ENCODE data around the gene MAGEA8. TPM values are rescaled to one million over a fixed set of nuclear protein-coding genes. Genes with fewer than 3 reads are reported as not detected.
"Not testable (repeated sequence)": the region's sequence is repeated elsewhere in the genome, so short reads cannot be mapped to it uniquely, and the experiment has no call there.

The MAGEA8 gene
- not detected in 2 replicates for total RNA-seq

DNA sequence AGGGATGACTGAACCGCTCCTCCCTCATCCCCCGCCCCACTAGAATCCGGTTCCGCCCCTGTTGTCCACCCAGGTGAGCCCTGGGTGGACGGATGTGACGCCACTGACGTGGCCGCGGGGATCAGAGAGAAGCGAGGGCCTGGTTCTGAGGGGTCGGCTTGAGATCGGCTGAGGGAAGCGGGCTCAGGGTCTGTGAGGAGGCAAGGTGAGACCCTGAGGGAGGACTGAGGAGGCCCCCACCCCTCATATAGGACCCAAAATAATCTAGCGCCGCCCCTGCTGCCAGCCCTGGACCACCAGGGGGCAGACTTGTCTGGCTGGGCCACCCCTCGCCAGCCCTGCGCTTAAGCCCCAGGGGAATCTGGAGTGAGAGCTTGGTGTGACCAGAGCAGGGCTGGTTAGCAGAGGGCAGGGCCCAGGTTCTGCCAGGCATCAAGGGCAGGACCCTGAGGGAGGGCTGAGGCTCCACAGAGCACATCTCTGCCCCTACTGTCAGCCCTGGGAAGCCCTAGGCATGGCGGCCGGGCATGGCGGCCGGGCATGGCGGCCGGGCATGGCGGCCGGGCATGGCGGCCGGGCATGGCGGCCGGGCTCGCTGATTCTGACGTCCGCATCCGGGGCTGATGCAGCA lies at the start of gene MAGEA8:
MAGEA8 (plus strand) TSS at position 103 of the 631 bp plus-strand sequence. CDS start 3,090 bp downstream, outside the sequence.
- no peak for DNase-seq (ENCODE audit: low read depth in 2 of 2)

GRCh38 chrX:149831473-149831872 lies 49.5 kb upstream of the MAGEA8 start:
- no peak for DNase-seq (ENCODE audit: low read depth in 2 of 2)

GRCh38 chrX:149836728-149837127 lies 44.3 kb upstream of the MAGEA8 start:
- not testable (repeated sequence) for DNase-seq (ENCODE audit: low read depth in 2 of 2)

DNA sequence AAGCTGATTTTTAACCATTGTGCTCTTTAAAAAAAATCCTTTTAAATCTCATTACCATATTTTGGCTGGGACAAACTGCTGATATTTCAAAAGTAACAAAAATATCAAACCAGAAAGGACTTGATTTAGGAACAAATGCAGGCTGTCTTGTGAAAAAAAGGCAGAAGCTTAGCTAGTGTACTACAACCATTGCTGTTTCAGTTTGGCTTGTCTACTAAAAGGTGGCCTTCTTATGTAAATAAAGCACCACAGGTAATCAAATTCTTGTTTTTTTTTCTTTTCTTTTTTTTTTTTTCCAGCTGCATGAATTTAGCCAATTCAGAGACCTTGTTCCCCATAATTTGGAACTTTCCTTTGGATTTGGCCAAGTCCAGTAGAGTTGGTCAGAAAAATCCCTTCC lies 43.8 kb upstream of the MAGEA8 start:
- no peak for DNase-seq (ENCODE audit: low read depth in 2 of 2)

DNA sequence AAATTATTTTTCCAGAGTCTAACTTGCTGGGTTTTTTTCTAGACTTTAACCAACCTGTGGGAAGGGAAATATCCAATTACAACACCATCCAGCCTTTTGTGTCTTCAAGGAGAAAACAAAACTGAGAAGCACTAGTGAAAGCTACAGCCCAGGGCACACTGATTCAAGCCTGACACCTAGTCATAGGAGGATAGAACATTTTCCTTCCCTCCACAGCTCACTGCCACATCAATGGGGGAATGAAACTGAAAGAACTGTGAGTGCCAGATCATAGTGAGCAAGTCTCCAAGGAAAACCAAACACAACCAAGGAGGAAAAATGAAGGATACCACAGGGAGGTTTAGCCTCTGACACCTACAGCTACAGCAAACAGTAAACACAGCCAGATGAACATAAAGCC lies 43.3 kb upstream of the MAGEA8 start:
- DNase-seq (ENCODE audit: low read depth in 2 of 2) = no peak

DNA sequence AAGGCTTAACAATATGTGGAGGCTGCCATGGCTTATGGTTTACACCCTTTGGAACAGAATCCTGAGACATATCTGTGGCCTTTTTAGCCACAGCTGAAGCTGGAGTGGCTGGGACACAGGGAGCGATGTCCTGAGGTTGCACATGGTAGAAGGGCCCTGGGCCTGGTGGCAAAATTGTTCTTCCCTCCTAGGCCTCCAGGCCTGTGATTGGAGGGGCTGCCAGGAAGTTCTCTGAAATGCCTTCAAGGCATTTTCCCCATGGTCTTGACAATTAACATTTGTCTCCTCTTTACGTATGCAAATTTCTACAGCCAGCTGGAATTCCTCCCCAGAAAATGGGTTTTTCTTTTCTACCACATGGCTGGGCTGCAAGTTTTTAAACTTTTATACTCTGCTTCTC lies 39.1 kb upstream of the MAGEA8 start:
- DNase-seq (ENCODE audit: low read depth in 2 of 2) = no peak

DNA sequence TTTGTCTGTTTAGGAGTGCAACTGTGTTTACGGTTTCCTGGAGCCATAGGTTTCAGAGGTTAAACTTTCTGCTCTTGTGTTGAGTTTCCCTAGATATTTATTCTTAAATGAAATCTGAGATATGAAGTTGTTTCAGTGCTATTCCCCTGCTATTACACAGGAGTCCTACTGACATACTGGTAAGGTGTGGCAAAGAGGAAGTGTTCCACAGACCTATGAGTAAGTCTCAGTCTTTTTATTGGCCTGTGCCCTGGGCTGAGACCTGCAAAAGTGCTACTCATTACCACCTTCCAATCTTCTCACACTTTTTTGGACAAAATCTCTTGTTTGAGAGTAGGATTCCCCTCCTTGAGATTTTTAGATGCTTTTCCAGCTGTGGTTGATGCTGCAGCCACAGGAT lies 35.6 kb upstream of the MAGEA8 start:
- DNase-seq (ENCODE audit: low read depth in 2 of 2) = no peak

- no peak for DNase-seq (ENCODE audit: low read depth in 2 of 2)
These were observed 34.2 kb upstream of the MAGEA8 start for GRCh38 chrX:149846789-149847188.

DNA sequence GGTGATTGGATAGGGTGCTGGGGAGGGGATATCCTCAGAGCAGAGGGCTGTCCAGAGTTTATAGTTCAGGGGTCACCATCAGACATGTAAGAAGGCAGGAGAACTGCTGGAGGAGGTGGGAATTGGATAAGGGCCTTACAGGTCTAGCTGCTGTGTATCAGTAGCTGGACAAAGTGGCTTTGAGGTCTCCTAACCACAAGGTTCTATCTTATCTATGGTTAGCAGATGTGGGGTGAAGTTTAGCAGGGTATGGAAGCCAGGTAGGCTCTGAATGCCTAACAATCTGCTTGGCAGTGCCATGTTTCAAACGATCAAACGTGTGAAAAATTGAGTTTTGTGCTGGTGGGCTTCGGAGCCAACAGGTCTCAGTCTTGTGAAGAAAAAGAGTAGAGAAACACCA lies 32.1 kb upstream of the MAGEA8 start:
- DNase-seq (ENCODE audit: low read depth in 2 of 2) = no peak

- DNase-seq (ENCODE audit: low read depth in 2 of 2) = no peak
These were observed 31.2 kb upstream of the MAGEA8 start for GRCh38 chrX:149849787-149850186.

GRCh38 chrX:149851864-149852263 lies 29.1 kb upstream of the MAGEA8 start:
- no peak for DNase-seq (ENCODE audit: low read depth in 2 of 2)

DNA sequence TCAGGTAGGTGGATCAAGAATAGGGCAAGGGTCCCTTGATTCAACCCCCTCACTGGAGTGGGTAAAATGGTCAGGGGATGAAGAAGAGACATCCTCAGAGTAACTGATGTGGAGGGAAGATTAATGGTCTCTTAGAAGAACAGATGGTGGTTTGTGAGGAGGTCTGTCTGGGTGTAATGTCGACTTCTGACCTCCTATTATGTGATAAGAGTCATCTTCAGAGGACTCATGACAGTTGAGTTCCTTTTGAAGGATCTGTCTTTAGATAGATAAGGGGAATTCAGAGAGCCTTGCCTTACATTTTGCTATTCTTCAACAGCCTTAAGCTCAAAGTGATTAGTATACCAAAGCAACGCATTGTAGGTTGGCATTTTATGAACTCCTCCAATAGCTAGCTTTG lies 27.1 kb upstream of the MAGEA8 start:
- no peak for DNase-seq (ENCODE audit: low read depth in 2 of 2)

- DNase-seq (ENCODE audit: low read depth in 2 of 2) = no peak
These were observed 22.4 kb upstream of the MAGEA8 start for GRCh38 chrX:149858592-149858991.

GRCh38 chrX:149860445-149860844 lies 20.5 kb upstream of the MAGEA8 start:
- no peak for DNase-seq (ENCODE audit: low read depth in 2 of 2)

DNA sequence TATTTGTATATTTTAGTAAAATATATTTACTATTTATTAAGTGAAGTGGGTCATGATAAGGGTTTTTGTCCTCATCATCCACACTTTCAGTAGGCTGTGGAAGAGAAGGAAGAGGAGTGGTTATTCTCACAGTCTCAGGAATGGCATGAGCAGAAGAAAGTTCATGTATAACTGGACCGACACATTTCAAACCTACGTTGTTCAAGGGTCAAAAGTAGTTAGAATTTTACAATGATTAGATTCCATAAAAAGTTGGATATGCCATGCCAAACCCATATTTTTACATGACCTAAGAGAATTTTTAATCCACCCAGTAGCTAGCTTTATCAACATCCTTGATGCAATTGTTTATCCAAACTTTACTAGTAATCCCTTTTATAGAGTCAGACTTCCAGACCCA lies 15.6 kb upstream of the MAGEA8 start:
- no peak for DNase-seq (ENCODE audit: low read depth in 2 of 2)

DNA sequence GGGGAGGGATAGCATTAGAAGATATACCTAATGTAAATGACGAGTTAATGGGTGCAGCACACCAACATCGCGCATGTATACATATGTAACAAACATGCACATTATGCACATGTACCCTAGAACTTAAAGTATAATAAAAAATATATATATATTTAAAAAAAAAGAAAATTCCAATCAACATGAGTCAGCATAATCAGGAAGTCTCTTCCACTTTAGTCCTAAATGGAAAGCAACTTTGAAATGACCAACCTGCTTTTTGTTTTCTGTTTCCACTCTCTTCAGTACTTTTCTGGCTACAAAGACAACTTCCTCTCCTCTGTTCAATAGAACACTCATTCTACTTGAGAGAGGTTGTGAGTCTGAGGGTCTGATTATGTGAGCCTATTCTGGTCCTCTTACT lies 13.5 kb upstream of the MAGEA8 start:
- no peak for DNase-seq (ENCODE audit: low read depth in 2 of 2)

GRCh38 chrX:149870840-149871239 lies 10.1 kb upstream of the MAGEA8 start:
- DNase-seq (ENCODE audit: low read depth in 2 of 2) = no peak

GRCh38 chrX:149871433-149871832 lies 9.6 kb upstream of the MAGEA8 start:
- DNase-seq (ENCODE audit: low read depth in 2 of 2) = no peak

- peak; percentile 8 to 49 for DNase-seq (ENCODE audit: low read depth in 2 of 2)
These were observed 9.0 kb upstream of the MAGEA8 start for GRCh38 chrX:149871940-149872339.

GRCh38 chrX:149877157-149877556 lies 3.8 kb upstream of the MAGEA8 start:
- no peak for DNase-seq (ENCODE audit: low read depth in 2 of 2)

DNA sequence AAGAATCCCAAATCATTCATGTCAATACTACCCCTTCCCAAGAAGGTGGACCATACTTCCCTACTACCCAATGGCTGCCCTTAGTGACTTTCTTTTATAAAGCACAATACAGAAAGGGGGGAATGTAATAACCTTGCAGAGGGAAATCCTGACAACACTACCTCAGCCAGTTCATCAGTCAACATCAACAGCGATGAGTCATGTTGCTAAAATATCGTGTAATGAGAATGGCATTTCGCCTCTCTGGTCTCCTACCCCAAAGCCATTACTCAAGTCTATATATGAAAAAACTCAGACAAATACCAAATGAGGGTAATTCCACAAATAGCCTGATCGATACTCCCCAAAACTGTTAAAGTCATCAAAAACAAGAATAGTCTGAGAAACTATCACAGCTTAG lies 3.3 kb upstream of the MAGEA8 start:
- DNase-seq (ENCODE audit: low read depth in 2 of 2) = no peak

DNA sequence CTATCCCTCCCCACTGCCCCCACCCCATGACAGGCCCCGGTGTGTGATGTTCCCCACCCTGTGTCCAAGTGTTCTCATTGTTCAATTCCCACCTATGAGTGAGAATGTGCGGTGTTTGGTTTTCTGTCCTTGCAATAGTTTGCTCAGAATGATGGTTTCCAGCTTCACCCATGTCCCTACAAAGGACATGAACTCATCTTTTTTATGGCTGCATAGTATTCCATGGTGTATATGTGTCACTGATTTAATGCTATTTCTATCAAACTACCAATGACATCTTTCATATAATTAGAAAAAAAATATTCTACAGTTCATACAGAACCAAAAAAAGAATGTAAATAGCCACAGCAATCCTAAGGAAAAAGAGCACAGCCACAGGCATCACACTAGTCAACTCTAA lies 9.8 kb downstream of the MAGEA8 start:
- DNase-seq (ENCODE audit: low read depth in 2 of 2) = not testable (repeated sequence)

- no peak for DNase-seq (ENCODE audit: low read depth in 2 of 2)
These were observed 17.6 kb downstream of the MAGEA8 start for GRCh38 chrX:149898554-149898953.
